Ureter (tissue), 1 donor: Measurements from ENCODE around the gene PCK1. TPM values are rescaled to one million over a fixed set of nuclear protein-coding genes. Genes with fewer than 3 reads are reported as not detected.

ENCODE experiments used
- DNase-seq: peaks from one replicate; pipeline ENCODE4 v3.0.0-alpha.2; 2020; ENCODE audit warnings: low spot score
- total RNA-seq: library from RNA; stranded (reverse); gene quantifications from one replicate; pipeline ENCODE4 v1.2.4, GENCODE V29; 2023
- donor health status: DM: yes; HTN: yes; CAD: no.

Gene PCK1
- total RNA-seq, 1 donor from 2014 or later = 0.57 TPM

- DNase-seq = no peak
Observed at GRCh38 chr20:57559658-57560553, 1.0 kb upstream of the PCK1 start.

DNA sequence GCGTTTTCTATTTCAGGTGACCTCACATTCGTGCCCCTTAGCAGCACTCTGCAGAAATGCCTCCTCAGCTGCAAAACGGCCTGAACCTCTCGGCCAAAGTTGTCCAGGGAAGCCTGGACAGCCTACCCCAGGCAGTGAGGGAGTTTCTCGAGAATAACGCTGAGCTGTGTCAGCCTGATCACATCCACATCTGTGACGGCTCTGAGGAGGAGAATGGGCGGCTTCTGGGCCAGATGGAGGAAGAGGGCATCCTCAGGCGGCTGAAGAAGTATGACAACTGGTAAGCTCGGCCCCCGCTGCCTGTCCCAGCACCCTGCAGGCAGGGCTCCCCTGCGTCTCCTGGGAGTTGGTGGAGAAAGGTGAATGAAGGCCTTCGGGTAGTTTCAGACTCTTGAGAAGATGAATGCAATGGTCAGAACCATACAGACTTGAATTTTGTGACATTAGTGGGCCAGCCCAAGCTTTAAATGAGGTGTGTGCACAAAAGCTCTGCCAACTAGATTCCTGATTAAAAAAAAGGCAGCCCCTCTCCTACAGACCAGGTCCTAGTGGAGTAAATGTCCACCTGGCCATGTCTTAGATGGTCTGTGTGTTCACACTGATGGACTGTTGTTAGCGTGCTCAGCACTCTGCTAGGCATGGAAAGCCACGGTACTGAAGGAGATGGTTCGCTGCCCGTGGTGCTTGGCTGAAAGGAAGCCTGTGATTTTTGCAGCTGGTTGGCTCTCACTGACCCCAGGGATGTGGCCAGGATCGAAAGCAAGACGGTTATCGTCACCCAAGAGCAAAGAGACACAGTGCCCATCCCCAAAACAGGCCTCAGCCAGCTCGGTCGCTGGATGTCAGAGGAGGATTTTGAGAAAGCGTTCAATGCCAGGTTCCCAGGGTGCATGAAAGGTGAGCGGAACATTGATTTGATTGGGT, 708 bp downstream of the PCK1 start:
- DNase-seq = no peak

DNA sequence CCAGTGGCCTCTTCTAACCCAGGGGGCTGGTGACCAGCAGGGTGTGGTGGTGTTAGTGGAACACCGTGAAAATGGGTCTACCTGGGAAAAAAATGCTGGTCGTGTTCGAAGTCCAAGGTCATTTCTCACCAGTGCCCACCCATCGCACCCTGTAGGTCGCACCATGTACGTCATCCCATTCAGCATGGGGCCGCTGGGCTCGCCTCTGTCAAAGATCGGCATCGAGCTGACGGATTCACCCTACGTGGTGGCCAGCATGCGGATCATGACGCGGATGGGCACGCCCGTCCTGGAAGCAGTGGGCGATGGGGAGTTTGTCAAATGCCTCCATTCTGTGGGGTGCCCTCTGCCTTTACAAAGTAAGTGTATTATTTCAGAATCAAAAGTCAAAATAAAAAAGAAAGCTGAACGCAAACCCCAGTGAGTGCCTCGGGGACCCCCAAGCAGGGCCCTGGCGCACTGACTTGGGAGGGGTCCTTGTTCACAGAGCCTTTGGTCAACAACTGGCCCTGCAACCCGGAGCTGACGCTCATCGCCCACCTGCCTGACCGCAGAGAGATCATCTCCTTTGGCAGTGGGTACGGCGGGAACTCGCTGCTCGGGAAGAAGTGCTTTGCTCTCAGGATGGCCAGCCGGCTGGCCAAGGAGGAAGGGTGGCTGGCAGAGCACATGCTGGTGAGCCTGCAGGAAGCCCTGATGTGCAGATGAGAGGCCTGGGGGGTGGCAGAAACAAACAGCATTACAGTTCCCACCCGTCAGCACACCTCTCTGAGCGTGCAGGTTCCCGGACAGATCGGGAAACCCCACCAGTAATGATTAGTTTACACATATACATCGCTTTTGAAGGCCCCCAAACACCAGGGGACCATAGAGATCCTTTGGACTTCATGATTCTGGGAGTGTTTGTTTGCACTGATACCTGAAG, 1.9 kb downstream of the PCK1 start:
- DNase-seq = no peak

DNA sequence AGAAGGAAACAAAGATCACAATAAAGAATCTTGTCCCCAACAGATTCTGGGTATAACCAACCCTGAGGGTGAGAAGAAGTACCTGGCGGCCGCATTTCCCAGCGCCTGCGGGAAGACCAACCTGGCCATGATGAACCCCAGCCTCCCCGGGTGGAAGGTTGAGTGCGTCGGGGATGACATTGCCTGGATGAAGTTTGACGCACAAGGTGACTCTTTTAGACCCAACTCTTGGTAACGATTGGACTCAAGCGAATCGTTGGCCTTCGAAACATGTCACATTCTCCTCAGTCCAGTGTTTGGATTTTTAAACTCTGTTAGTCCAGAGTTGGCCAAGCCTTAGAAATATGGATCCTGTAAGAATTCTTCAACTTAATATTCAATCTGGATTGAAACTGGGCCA, 2.6 kb downstream of the PCK1 start:
- DNase-seq = no peak

DNA sequence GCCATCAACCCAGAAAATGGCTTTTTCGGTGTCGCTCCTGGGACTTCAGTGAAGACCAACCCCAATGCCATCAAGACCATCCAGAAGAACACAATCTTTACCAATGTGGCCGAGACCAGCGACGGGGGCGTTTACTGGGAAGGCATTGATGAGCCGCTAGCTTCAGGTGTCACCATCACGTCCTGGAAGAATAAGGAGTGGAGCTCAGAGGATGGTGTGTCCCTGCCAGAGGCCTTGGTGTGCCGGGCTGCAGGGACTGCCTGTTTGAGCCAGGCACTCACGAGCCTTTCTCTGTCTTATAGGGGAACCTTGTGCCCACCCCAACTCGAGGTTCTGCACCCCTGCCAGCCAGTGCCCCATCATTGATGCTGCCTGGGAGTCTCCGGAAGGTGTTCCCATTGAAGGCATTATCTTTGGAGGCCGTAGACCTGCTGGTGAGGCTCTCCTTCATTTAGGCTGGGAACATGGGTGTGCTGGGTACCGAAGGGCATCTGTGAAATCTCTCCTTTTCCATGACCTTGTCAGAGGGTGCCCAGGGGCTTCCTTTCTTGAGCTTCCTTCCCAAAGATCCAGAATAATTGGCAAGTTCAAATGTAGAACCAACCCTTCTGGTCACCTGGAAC, 3.4 kb downstream of the PCK1 start:
- DNase-seq = no peak

- no peak for DNase-seq
Observed at GRCh38 chr20:57564951-57565642, 4.2 kb downstream of the PCK1 start.

DNA sequence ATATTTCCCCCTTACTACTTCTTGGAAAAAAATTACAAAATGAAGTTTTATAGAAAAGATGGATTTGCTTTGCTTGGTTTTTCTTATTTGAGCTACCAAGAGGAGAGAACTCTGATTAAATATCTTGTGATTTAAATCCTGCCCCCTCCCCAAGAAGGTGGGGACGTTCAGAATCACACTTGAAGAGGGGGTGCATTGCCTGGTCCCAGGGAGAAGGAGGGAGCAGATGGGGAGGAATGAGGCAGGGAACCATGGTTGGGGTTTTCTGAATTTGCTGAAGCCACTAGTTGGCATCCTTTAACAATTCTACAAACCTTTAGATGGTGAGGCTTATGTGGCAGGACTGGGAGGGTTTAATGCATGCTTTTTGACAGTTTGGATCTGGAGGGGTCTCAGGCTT, 5.5 kb downstream of the PCK1 start:
- DNase-seq = no peak

DNA sequence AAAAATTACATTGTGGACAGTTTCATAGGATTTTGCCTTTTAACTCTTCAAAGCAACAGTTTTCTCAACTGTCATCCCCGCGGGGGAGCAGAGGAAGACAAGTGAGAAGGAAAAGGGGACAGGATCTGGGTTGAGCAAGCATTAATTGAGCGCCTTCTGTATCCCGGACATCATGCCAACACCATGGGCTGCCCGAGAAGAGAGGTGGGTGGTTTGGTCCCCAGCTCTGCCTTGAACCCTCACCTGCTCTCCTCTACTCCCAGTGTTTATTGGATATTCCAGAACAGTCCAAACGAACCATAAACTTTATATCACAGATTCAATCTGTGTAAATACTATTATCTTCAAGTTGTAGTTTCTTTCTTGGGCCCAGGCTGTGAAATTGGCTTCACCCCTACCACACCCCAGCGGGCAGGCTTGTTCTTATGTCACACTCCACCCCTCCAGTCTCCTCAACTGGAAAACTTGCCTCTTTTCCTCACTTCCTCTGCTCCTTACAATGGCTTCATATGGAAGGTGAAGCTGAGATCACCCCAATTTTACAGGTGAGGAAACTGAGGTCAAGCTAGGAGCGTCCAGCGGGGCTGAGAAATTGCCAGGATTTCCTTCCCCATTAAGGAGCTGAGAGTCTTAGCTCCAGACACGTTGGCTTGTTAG, 6.0 kb downstream of the PCK1 start:
- no peak for DNase-seq

DNA sequence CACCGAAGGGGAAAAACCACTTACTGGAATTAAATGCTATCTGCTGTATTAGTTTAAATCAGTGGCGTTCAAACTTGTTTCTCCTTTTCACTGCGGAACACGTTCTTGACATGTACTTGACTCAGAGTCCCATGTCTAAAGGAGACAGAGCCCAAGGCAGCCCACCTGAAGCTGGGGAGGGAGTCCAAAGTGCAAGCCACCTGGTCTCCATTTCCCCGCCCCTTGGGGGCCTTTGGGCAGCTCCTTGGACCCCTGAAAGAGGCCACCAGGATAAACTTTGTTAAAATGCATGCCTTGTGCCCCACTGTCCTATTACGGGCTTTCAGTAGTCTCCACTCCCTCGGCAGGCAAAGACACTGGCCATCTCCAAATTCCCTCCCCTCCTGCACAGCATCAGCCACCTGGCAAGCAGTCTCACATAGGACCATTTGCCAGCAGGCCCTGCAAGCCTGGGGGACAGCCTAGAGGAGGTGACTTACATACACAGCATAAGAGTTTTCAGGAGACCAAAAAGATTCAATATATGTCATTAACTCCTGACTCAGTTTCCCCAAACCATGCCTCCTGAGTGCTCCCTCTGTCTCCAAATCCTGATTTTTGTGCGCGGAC, 6.7 kb downstream of the PCK1 start:
- DNase-seq = no peak

GRCh38 chr20:57568088-57568896, 7.4 kb downstream of the PCK1 start:
- no peak for DNase-seq

DNA sequence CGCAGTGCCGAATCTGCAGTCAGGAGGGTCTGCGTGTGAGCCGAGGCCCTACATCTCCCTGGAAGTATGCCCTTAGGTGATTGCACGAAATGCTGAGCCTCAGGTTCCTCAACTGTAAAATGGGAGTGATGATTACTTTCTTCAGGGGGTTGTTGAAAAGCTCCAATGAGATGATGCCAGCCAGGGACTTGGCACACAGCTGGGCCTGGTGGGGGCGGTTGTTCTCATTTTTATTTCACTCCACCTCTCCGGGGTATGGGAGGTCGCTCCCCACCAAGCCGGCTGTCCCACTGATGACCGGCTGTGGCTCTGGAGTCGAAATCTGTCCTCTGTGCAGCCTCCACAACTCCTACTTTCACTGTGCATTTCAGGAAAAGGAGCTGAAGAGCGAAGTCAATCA, 8.1 kb downstream of the PCK1 start:
- no peak for DNase-seq

DNA sequence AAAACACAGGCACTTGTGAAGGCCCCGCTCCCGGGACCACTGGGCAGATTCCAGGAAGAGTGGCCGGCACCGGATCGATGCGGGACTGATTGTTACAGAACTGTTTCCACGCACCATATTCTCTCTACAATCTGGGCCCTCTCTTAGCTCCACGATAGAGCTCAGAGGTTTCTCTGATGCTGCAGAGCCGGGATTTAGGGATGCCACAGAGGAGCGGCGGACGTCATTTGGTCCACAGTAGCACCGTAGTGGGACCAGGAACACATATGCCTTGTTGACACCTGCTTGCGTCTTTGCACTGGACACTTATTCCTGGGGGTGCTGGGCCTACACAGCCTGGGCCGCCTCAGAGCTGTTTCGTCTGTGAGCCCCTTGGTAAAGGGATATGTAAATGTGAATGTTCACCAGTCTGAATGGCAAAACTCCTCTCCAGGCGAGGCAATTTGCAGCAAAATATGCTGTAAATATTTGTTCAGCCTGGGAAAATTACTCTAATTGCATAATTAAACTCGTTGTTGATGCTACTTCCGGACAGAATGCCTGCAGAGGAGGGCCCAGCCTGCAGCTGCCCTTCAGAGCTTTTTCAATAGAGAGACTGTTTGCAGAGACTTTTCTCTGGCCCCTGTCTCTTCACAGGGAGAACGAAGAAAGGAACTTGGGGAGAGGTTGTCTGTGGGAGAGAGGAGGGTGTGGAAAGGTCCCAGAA, 9.4 kb downstream of the PCK1 start:
- no peak for DNase-seq

GRCh38 chr20:57570920-57571319, 10.0 kb downstream of the PCK1 start:
- no peak for DNase-seq

DNA sequence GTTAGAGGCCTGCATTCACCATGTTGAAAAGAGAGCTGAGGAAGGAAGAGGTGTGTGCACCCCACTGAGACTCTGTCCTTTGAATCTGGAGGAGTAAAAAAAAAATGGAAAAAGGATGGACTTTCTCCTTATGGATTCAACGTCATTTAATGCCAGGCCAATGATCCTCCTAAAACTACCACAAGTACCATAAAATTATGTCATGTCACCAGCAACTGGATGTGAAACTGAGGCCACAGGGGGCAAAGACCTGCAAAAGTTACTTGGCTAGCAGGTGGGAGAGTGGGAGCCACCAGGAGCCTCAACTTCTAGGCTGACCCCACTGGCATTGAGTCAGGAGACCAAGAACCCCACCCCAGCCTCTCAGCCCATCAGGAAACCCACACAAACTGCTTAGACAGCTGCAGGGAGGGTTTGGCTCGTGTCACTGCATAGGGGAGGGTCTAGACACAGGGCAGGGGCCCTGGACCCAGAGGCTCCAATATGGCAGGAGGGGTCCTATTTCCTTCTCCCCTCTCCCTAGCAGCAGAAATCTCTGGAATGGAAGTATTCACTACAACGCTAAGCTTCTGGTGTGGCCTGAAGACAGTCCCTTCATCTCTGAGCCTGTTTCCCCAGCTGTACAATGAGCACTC, 11.0 kb downstream of the PCK1 start:
- DNase-seq = no peak

- DNase-seq = no peak
Observed at GRCh38 chr20:57573242-57573641, 12.3 kb downstream of the PCK1 start.

- DNase-seq = no peak
Observed at GRCh38 chr20:57573894-57574293, 13.0 kb downstream of the PCK1 start.

DNA sequence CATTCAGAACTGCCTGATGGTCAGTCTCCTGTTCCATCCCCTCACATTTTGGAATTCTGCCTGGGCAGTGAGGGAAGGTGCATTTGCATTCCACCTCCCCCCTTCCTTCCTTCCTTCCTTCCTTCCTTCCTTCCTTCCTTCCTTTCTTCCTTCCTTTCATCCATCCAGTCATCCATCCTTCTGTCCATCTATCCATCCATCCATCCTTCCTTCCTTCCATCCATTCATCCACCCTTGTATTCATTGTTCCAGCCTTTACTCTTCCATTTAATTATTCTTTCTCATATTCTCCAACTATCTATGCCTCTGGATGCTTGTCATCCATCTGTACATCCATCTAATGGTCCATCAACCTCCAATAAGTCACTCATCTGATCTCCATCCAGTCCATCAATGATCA, 14.0 kb downstream of the PCK1 start:
- no peak for DNase-seq

DNA sequence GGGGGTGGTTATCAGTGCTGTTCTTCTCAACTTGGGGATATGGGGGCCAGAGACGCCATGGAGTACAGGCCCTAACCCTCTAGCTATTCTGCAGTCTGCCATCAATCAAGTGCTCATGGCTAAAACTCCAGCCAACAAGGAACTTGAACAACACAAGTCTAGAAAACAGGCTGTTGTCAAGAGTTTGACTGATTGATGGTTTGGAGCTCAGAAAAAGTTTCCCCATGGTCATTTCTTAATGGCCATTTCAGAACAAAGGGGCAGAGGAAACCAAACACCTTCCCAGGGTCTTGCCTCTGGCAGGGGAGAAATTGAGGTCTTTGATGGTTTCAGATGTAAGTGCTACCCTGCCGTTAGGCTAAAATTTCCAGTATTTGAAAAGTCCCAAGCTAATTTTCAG, 15.1 kb downstream of the PCK1 start:
- no peak for DNase-seq
